ENCODE results near the gene CMC4.

Gene CMC4

GRCh38 chrX:155053656-155054055 is 17.3 kb downstream of the CMC4 start:
- no peak for DNase-seq

GRCh38 chrX:155052738-155053498 is 18.0 kb downstream of the CMC4 start:
- DNase-seq: no peak

- peak; percentile 8 to 46 (median 28) for DNase-seq
Observed at GRCh38 chrX:155048977-155049619, 21.8 kb downstream of the CMC4 start.

GRCh38 chrX:155046811-155047528 is 24.0 kb downstream of the CMC4 start:
- no peak for DNase-seq

GRCh38 chrX:155046129-155046810 is 24.7 kb downstream of the CMC4 start:
- DNase-seq: no peak

GRCh38 chrX:155035688-155036087 is 35.2 kb downstream of the CMC4 start:
- DNase-seq: no peak

- DNase-seq: no peak
Observed at GRCh38 chrX:155031657-155032056, 39.3 kb downstream of the CMC4 start.

GRCh38 chrX:155028877-155029291 is 42.1 kb downstream of the CMC4 start:
- DNase-seq: no peak

- DNase-seq: peak in 1 of 5 donors; percentile 6
Observed at GRCh38 chrX:155028129-155028528, 42.8 kb downstream of the CMC4 start.

- DNase-seq: peak in 2 of 5 donors; percentile 3 to 53
Observed at GRCh38 chrX:155027509-155028066, 43.3 kb downstream of the CMC4 start.

- DNase-seq: peak; percentile 89 to 98 (median 90)
Observed at GRCh38 chrX:155026727-155027508, 44.0 kb downstream of the CMC4 start, which contains the start of gene FUNDC2. Gene FUNDC2, plus strand, starts transcription at chrX:155026844. Its CDS starts 95 bp downstream, at chrX:155026939.

GRCh38 chrX:155026420-155026726 is 44.6 kb downstream of the CMC4 start:
- no peak for DNase-seq

GRCh38 chrX:155023907-155024833 is 46.8 kb downstream of the CMC4 start:
- DNase-seq: no peak

GRCh38 chrX:155022585-155022984 is 48.4 kb downstream of the CMC4 start, which contains the start of gene F8:
Gene F8, minus strand, starts transcription at chrX:155022723. Its CDS starts 171 bp downstream, at chrX:155022552.
- DNase-seq: no peak

- no peak for DNase-seq
Observed at GRCh38 chrX:155020591-155020990, 50.3 kb downstream of the CMC4 start.

Measured in T-helper 1 cell (primary cell).